HG03442 (cell line): ENCODE measurements around the gene INTS4.
"Not testable (repeated sequence)": the region's sequence is repeated elsewhere in the genome, so short reads cannot be mapped to it uniquely, and the experiment has no call there.

Source experiments
- ATAC-seq: cut with Tn5 transposase; IDR thresholded peaks from one replicate; pipeline ENCODE4 v1.9.1; 2021; ENCODE audit warnings: mild to moderate bottlenecking, moderate library complexity; ENCODE audit not compliant: unreplicated experiment

Gene INTS4, protein sequence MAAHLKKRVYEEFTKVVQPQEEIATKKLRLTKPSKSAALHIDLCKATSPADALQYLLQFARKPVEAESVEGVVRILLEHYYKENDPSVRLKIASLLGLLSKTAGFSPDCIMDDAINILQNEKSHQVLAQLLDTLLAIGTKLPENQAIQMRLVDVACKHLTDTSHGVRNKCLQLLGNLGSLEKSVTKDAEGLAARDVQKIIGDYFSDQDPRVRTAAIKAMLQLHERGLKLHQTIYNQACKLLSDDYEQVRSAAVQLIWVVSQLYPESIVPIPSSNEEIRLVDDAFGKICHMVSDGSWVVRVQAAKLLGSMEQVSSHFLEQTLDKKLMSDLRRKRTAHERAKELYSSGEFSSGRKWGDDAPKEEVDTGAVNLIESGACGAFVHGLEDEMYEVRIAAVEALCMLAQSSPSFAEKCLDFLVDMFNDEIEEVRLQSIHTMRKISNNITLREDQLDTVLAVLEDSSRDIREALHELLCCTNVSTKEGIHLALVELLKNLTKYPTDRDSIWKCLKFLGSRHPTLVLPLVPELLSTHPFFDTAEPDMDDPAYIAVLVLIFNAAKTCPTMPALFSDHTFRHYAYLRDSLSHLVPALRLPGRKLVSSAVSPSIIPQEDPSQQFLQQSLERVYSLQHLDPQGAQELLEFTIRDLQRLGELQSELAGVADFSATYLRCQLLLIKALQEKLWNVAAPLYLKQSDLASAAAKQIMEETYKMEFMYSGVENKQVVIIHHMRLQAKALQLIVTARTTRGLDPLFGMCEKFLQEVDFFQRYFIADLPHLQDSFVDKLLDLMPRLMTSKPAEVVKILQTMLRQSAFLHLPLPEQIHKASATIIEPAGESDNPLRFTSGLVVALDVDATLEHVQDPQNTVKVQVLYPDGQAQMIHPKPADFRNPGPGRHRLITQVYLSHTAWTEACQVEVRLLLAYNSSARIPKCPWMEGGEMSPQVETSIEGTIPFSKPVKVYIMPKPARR

DNA sequence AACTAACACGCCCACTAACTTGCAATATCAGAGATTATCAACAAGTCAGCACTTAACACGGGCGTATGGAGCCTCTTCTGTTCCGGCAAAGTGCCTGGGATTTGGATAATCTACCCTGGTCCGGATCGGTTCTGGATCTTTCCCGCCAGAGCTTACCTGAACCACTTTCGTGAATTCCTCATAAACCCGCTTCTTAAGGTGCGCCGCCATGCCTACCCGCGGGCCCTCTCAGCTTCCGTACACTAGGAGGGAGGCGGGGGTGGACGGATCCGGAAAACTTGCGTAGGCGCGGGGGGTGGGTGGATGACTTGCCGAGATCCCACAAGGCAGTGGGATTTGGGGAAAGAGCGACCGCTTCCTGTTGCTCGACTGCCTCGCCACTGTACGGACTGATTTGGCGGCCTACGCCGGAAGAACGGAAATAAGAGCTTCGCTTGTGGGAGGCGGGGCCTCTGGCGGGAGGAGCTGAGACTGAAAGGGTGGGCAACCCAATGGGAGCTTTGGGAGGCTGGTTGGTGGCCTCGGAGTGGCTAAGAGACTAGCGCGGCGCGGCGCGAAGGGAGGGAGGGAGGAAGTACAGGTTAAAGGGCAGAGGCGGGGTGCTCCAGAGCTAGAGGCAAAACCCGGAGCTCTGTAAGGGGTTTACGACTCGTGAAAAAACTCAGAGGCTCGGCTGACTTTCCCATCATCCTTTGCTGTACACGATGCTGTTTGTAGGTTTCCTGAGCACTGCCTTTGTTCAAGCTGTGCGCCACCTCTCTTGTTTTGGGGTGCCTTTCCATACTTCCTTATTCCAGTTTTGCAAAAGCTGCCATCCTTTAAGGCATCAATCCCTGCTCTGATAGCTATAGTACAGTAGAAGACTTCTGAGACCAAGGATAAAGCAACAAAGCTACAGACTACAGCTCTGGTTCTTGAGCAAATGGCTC lies at the start of gene INTS4:
Gene INTS4 (minus strand): TSS at position 235 of the 929 bp plus-strand sequence. CDS start 25 bp downstream, at position 210.
- ATAC-seq, result peak; percentile 98

DNA sequence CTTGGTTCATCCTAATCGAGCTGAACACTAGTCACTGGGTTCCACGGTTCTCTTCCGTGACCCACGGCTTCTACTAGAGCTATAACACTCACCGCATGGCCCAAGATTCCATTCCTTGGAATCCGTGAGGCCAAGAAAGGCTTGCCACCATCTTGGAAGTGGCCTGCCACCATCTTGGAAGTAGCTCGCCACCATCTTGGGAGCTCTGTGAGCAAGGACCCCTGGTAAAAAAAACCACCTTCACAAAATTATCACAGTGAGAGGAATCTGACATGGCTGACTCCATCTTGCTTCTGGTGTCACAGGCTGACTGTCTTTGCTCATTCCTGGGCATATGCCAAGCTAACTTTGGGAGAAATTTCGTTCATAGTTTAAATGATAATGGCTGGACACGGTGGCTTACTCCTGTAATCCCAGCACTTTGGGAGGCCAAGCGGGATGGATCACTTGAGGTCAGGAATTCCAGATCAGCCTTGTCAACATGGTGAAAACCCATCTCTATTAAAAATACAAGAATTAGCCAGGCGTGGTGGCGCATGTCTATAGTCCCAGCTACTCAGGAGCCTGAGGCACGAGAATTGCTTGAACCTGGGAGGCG lies 47.5 kb upstream of the INTS4 start:
- ATAC-seq, result no peak

DNA sequence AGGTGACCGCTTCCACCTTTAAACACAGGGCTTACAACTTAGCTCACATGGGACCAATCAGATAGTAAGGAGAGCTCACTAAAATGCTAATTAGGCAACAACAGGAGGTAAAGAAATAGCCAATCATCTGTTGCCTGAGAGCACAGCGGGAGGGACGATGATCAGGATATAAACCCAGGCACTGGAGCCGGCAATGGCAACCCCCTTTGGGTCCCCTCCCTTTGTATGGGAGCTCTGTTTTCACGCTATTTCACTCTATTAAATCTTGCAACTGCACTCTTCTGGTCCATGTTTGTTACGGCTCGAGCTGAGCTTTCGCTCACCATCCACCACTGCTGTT lies 46.9 kb upstream of the INTS4 start:
- not testable (repeated sequence) for ATAC-seq

DNA sequence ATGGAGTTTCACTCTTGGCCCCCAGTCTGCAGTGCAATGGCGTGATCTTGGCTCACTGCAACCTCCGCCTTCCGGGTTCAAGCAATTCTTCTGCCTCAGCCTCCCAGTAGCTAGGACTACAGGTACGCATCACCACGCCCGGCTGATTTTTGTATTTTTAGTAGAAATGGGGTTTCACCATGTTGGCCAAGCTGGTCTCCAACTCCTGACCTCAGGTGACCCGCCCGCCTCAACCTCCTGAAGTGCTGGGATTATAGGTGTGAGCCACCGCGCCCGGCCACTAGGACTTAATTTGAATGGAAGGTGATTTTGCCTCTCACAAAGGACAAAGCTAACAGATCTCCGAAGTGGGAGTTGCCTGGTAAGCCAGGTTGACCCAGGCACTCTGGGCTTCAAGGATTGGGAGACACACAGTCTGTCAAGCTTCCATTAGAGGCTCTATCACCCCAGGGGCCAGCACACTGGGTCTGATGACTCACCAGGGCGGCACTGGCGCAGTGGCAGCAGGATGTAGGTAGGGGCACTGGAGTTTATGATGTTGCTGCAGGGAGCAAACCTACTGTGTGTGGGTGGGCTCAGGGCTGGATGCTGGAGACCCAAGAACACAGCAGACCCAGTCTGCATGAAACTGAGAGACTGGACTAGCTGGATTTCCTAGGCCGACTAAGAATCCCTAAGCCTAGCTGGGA lies 46.4 kb upstream of the INTS4 start:
- no peak for ATAC-seq

DNA sequence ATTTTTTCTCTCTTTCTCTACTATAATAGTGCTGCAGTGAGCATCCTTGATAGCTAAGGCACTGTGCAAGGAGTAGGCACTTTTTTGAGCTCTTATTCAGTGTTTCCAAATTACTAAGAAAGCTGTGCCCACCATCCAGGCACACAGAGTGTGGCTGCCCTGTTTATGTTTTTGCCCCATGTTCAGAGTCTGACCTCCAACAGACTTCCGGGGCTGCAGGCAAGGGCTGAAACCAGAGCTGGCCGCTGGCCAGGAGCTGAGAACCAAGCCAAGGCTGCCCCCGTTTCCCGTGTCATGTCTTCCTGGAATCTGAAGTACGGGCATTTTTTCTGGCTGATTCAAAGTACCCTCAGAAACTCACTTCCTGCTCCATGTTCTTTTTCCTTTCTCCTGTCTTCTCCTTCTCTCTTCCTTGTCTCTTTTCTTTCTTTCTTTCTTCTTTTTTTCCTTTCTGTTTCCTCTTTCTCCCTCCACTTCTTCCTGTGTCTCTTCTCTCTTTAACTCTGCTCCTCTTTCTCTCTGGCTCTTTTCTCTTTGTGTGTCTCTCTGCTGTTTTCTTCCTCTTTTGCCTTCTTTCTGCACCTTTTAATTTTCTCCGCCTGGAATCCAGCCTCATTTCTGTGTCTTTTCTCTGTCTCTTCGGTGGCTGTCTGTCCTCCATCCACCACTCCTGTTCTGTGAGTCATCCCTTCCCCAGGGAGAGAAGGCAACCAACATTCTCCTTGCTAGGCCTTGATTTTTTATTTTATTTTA lies 45.6 kb upstream of the INTS4 start:
- peak; percentile 70 for ATAC-seq

DNA sequence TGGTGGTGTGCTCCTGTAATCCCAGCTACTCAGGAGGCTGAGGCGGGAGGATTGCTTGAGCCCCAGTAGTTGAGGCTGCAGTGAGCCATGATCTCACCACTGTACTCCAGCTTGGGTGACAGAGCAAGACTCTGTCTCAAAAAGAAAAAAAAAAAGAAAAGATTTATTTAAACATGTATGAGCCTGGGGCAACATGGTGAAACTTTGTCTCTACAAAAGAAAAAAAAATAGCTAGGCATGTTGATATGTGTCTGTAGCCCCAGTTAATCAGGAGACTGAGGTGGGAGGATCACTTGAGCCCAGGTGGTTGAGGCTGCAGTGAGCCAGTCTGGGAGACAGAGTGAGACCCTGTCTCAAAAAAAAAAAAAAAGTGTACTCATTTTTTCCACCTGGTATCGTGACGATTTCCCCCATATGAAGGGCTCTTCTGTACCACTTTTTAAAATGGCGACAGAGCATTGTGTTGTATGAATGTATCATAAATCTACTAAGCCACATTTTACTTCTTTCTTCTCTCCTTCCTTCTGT lies 45.0 kb upstream of the INTS4 start:
- ATAC-seq, result no peak

DNA sequence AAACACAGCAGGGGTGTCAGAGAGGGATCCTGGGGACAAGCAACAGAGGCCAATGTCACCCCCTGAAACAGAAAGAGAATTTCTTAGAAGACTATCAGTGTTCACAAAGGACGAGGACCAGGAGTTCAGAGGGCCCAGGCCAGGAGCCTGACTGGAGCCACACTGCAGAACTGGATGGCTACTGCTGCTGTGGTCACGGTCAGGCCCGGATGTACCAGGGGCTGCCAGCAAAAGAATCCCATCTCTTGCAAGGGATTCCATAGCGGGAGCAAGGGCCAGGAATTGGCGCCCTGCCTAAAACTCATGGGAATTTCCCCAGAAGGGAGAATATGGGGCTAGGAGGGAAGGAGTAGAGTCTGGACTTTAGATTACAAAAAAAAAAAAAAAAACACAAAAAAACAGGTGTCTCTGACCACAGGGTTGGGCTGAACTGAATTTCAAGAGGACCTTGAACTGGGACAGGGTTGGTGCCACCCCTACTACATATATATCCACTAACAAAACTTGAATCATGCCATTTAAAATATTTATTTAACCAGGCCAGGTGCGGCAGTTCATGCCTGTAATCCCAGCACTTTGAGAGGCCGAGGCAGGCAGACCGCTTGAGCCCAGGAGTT lies 44.3 kb upstream of the INTS4 start:
- no peak for ATAC-seq

DNA sequence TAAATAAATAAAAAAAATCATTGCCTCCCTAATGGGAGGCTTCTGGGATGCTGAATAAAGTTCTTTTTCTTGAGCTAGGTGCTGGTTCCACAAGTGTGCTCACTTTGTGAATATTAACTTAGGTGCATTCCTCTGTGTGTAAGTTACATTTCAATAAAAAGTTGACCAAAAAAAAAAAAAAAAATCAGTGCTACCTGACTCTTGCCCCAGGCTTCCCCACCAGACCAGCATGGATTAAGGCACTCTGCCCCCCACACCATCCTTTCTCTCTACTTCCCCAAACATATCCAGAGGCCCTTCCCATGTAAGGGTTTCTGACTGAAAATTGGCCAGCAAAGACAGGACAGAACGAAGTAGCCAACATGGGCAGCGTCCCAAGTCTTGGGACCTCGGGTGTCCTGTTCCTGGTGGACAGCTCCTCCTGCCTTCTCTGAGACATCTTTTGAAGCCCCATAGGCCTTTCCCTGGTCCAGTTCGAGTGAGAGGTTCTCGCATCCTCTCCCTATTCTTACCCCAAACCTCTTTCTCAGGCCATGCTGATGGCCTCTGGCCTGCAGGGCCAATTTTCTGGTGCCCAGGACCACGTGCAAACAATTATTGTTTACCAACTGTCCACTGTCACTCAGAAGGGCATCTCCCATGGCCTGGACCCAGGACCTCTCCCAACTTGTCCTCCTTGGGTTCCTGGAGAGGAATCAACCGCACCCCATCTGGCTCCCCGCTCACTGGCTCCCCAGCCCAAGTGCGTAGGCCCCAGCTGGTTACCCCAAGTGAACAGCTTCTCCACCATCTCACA lies 43.6 kb upstream of the INTS4 start:
- no peak for ATAC-seq

DNA sequence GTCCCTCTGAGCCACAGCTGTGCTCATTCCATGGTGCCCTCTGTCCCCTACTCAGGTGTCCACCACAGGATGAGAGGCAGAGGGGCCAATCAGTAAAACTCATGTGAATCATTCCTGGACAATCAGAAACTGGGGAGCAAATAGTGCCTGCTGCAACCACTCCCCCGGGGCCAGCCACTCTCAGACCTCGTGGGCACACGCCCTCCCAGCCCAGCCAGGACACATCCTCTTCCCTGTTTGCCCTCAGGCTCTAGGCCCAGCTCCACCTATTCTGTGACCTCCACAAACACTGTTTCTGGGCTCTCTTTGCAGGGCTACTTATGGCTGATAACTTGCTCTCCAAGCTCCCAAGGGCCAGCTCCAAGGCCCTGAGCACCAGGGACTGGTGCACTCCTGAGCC lies 42.6 kb upstream of the INTS4 start:
- ATAC-seq, result no peak

DNA sequence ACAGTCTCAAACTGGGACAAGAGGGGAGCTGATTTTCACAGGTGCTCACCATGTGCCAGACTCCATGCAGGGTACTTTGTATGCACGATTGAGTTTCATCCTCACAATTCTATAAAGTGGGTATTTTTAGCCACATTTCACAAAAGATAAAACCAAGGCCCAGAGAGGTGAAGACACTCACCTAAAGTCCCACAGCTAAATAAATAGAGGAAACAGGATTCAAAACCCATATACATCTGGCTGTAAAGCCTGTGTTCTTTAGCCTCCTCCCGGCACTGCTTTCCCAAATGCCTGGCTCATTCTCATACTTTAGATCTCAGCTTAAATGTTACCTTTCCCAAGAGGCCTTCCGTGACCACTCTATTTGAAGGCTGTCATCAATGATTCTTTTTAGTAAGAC lies 41.8 kb upstream of the INTS4 start:
- ATAC-seq, result no peak

DNA sequence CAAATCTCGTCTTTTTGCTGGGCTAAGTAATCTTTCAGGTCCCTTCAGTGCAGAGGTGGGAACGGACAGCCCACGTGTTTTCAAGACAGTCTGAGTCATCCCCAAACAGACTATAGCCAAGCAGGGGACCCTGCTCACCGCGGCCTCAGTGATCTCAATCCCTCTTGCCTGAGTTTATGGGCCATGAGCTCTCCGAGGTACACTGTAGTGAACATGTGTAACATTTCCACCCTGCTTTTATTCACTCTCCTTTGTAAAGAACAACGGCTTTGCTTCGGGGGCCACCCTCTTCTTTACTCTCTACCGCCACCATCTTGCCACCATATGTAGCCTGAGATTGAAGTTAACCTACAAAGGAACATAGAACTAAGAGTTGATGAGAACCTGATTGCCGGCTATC lies 40.2 kb upstream of the INTS4 start:
- ATAC-seq, result no peak

DNA sequence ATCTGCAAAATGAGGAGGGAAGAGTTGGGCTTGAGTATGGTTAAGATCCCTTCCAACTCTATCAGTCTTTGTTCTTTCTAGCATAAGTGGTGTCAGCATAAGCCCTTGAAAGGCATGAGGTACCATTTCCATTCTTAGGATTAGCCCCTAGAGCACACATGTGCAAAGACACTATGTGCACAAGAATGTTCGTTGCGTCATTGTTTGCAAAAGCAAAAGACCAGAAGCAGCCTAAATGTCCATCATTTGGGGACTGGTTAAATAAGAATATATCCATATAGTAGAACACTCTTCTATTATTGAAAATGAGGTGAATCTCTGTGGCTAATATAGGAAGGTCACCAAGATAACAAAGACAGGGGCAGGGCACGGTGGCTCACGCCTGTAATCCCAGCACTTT lies 38.6 kb upstream of the INTS4 start:
- ATAC-seq, result no peak

DNA sequence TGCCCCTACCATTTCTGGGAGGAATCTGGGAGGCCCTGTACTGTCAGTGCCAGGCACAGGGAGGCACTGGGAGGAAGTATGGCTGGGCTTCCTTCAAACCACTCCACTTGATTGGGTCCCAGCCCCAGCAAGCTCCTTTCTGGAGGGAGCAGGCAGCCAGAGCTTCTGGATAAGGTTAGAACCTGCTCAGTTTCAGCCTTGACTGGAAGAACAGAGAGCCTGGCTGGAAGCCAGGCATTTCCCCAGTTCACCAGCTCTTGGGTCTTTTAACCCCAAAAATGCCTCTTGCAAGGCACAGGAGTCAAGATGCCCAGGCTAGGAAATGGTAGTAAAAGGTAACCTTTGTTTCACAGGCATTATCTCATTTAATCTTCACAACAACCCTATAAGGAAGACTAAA lies 37.6 kb upstream of the INTS4 start:
- no peak for ATAC-seq

DNA sequence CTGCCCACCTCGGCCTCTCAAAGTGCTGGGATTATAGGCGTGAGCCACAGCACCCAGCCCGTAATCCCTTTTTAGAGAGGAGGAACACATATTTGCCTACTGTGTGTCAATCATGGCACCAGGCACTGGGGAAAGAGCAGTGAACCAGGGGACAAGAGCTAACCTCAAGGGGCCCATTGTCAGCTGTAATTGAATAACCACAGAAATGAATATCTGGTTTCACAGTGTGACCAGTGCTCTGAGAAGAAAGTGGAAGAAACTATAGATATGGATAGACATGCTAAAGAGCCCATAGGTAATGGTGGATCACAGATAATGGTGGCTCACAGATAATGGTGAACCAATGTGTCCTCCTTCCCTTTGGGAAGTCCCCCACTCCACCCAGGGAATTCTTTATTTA lies 37.2 kb upstream of the INTS4 start:
- no peak for ATAC-seq

DNA sequence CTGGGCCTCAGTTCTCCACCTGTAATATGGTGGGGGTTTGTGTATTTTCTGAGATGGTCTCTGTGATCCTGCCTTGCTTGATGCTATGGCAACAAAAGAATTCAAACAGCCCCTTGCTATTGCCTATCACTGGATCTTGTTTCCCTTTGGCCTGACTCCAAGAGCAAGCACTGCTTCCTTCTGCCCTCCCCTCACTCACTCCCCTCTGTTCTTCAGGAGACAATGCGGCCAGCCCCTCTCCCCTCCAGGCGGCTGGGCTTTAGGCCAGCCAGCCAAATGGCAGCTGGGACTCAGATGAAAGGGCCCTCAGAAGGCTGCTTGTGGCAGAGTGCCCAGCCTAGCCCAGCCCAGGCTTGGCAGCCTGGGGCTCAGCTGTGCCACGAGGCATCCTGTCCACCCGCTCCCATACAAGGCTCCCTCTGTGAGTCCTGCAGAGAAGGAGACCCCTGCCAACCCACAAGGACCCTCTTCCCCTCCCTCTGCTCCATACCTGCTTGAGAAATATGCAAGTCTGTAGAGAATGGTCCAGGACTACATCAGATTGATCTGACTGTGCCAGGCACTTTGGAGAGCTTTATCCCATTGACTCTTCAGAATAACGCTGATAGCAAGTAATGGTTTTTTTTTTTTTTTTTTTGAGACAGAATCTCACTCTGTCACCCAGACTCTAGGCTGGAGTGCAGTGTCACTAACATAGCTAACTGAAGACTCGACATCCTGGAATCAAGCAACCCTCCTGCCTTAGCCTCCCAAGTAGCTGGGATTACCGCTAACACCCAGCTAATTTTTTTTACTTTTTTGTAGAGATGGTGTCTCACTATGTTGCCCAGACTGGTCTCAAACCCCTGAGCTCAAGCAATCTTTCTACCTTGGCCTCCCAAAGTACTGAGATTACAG lies 36.2 kb upstream of the INTS4 start:
- no peak for ATAC-seq

DNA sequence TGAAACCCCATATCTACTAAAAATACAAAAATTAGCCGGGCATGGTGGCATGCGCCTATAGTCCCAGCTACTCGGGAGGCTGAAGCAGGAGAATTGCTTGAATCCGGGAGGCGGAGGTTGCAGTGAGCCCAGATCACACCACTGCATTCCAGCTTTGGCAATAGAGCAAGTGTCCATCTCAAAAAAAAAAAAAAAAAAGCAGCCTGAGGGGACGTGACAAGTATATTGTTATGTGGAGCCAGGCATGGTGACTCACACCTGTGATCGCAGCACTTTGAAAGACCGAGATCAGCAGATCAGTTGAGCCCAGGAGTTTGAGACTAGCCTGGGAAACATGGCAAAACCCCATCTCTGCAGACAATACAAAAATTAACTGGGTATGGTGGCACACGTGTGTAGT lies 34.0 kb upstream of the INTS4 start:
- ATAC-seq, result not testable (repeated sequence)

DNA sequence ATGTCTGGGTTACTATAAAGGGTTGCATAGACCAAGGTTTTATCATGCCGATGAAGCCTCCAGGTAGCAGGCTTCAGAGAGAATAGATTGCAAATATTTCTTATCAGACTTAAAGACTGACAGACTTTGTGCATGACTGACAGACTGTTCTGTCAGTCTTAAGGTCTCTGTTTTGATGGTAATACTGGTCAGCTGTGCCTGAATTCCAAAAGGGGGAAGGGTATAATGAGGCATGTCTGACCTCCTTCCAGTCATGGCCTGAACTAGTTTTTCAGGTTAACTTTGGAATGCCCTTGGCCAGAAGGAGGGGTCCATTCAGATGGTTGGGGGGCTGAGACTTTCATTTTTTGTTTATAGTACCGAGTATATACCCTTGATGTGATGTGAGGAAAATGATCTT lies 33.3 kb upstream of the INTS4 start:
- ATAC-seq, result no peak
